Measurements from ENCODE around the gene SDSL. TPM values are rescaled to one million over a fixed set of nuclear protein-coding genes. Genes with fewer than 3 reads are reported as not detected.

SDSL gene
- total RNA-seq, 2 experiments from 2014 or later = not detected

GRCh38 chr12:113469949-113470743, 48.0 kb downstream of the SDSL start:
- DNase-seq (ENCODE audit: low spot score) = no peak
- no peaks in the 10 kb centered on the region for H3K79me2 ChIP-seq (ENCODE audit: insufficient read depth, low read depth, low read length)
- no peak overlapping the region for H3K4me3 ChIP-seq (ENCODE audit: low read depth, low read length, poor library complexity, severe bottlenecking)
- H3K36me3 ChIP-seq (ENCODE audit: insufficient read depth, low read length) = no peaks in the 10 kb centered on the region
- H3K9me3 ChIP-seq (ENCODE audit: low read length) = no peaks in the 10 kb centered on the region
- intact Hi-C loops (cut with micrococcal nuclease; ENCODE audit: unreplicated experiment) = no loop called here
- H2AFZ ChIP-seq (ENCODE audit: low read length) = no peak overlapping the region
- ChIA-PET CTCF (ENCODE audit: unreplicated experiment) (interaction anchor here (0.6 kb wide), 1 partner anchor 400 kb away, joined by 9 read pairs; no protein-coding TSS in a partner anchor), POLR2A (no interaction called here)
- no peak overlapping the region for H3K27ac ChIP-seq (ENCODE audit: low read depth, low read length, poor library complexity, severe bottlenecking)
- TF ChIP-seq EZH2phosphoT487 (IDR thresholded peaks at IDR 0.05; ENCODE audit: borderline replicate concordance, low read depth, low read length) = no peak
- TF ChIP-seq, protein P1, sequence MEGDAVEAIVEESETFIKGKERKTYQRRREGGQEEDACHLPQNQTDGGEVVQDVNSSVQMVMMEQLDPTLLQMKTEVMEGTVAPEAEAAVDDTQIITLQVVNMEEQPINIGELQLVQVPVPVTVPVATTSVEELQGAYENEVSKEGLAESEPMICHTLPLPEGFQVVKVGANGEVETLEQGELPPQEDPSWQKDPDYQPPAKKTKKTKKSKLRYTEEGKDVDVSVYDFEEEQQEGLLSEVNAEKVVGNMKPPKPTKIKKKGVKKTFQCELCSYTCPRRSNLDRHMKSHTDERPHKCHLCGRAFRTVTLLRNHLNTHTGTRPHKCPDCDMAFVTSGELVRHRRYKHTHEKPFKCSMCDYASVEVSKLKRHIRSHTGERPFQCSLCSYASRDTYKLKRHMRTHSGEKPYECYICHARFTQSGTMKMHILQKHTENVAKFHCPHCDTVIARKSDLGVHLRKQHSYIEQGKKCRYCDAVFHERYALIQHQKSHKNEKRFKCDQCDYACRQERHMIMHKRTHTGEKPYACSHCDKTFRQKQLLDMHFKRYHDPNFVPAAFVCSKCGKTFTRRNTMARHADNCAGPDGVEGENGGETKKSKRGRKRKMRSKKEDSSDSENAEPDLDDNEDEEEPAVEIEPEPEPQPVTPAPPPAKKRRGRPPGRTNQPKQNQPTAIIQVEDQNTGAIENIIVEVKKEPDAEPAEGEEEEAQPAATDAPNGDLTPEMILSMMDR (conservative IDR thresholded peaks at IDR 0.05; ENCODE audit: low read length) = no peak
- BruUV-seq (replicated peaks) = no TSS peak
- H3K4me1 ChIP-seq (ENCODE audit: insufficient read depth, low read length, poor library complexity, severe bottlenecking) = no peaks in the 10 kb centered on the region
- no peaks in the 10 kb centered on the region for H4K20me1 ChIP-seq (ENCODE audit: insufficient read depth, low read length)
- H3K9me2 ChIP-seq (ENCODE audit: insufficient read depth, low read length) = no peaks in the 10 kb centered on the region
- no peak overlapping the region for H3K4me2 ChIP-seq (ENCODE audit: low read length)

- H3K79me2 ChIP-seq (ENCODE audit: insufficient read depth, low read depth, low read length) = no peaks in the 10 kb centered on the region
- no peak for DNase-seq (ENCODE audit: low spot score)
- no peaks in the 10 kb centered on the region for H4K20me1 ChIP-seq (ENCODE audit: insufficient read depth, low read length)
- ChIA-PET CTCF (ENCODE audit: unreplicated experiment) (no interaction called here), POLR2A (no interaction called here)
- no peaks in the 10 kb centered on the region for H3K4me1 ChIP-seq (ENCODE audit: insufficient read depth, low read length, poor library complexity, severe bottlenecking)
- no peaks in the 10 kb centered on the region for H3K9me2 ChIP-seq (ENCODE audit: insufficient read depth, low read length)
- TF ChIP-seq EZH2phosphoT487 (IDR thresholded peaks at IDR 0.05; ENCODE audit: borderline replicate concordance, low read depth, low read length) = no peak
- TF ChIP-seq, protein P1 (conservative IDR thresholded peaks at IDR 0.05; ENCODE audit: low read length) = no peak
- no peak overlapping the region for H3K4me3 ChIP-seq (ENCODE audit: low read depth, low read length, poor library complexity, severe bottlenecking)
- H3K4me2 ChIP-seq (ENCODE audit: low read length) = no peak overlapping the region
- H3K27ac ChIP-seq (ENCODE audit: low read depth, low read length, poor library complexity, severe bottlenecking) = no peak overlapping the region
- no peak overlapping the region for H2AFZ ChIP-seq (ENCODE audit: low read length)
- H3K9me3 ChIP-seq (ENCODE audit: low read length) = no peaks in the 10 kb centered on the region
- H3K36me3 ChIP-seq (ENCODE audit: insufficient read depth, low read length) = no peaks in the 10 kb centered on the region
- BruUV-seq (replicated peaks) = no TSS peak
- intact Hi-C loops (cut with micrococcal nuclease; ENCODE audit: unreplicated experiment) = no loop called here
Measured at GRCh38 chr12:113470871-113471618, 48.9 kb downstream of the SDSL start.
